Dermis microvascular lymphatic vessel endothelial cell (primary cell): ENCODE data around the gene RBM17. TPM values are rescaled to one million over a fixed set of nuclear protein-coding genes. Genes with fewer than 3 reads are reported as not detected.
A peak's percentile ranks its signal among the peaks of the same experiment; 100 is the strongest.
"Not testable (repeated sequence)": the region's sequence is repeated elsewhere in the genome, so short reads cannot be mapped to it uniquely, and the experiment has no call there.

Experiments
- DNase-seq, 2 donors: peaks; one replicate each; pipeline versions ENCODE4 v3.0.0 to v3.0.0-alpha.2; 2010; ENCODE audit warnings: low read depth in 2 of 2
- total RNA-seq: library from RNA; depleted of rRNA; stranded (reverse); fragments of >200 nt; gene quantifications from 2 replicates; pipeline ENCODE4 v1.2.1, GENCODE V29; 2014

The RBM17 gene
- total RNA-seq, 1 donor from 2014 or later = 25.9 TPM

DNA sequence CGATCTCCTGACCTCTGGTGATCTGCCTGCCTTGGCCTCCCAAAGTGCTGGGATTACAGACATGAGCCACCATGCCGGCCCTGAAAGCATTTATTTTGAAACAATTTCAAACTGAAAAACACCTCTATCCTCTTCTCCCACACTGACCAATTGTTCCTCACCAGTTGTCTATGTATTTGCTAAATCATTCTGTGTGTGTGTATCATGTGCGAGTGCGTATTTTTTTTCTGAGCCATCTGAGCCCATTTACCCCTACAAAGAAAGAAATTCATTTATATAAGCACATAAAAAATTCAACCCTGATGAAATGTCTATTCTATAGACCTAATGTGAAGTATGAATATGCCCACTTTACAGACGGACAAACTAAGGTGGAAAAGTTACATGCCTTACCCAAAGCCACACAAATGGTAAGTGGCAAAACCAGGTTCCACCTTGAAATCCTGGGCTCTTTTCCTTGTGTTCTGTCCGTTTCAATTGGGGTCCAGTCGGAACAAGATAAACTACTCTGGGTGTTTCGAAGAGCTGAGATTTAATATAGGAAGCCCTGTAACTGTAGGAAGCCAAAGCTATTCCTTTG is 46.8 kb downstream of the RBM17 start:
- DNase-seq = no peak

DNA sequence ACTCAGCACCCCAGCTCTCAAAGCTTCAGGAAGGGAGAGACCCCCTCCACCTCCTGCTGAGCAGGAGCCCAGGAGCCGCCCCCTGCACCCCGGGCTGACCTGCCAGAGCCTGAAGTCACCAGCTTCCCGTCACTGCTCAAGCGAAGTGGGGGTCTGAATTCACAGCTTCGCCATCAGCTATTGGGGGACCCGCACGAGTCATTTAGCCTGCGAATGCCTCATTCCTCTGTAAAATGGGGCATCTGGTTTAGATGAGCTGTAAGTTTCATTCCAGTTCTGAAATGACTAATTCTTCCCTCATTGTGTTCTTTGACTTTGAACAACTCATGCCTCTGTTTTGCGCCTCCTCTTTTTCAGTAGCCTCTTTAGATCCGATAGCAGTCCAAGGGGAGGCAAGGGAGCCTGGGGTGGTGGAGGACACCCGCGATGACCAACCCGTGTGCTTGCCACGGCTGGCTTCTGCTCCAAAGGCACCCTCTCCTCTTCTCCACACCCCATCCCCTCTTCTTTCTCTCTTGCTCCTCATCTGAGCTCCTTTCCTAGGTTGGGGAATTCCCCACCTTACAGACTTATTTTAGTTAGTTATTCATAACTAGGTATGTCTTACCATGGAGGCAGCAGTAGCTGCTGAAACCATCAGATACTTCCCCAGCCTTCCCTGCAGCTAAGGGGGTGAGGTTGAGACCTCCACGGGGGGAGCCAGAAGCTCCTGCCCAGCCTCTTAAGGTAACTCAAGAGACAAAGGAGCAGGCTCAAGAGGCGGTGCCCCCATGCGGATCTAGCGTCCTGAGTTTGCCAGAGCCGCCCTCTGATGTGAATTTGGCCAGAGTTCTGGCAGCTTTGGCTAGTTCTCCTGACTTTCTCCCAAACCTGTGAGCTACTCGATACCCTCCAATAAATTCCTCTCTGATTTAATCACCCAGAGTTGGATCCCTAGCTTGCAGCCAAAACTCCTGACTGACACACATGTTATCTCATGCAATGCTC is 47.7 kb downstream of the RBM17 start:
- DNase-seq = peak in 1 of 2 donors; percentile 50

DNA sequence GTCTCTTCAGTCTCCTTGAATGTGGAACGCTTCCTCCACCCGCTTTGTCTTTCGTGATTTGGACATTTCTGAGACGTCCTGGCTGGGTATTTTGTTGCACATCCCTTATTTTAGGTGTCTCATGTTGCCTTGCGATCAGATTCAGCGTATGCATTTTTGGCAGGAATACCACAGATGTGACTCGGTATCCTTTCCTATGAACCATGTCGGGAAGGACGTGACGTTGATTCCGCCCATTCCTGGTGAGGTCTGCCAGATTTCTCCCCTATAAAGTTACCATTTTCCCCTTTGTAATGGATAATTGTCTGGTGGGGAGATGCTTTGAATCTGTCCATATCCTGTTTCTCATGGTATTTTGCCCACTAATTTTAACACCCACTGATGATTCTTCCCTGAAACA is 49.6 kb downstream of the RBM17 start:
- DNase-seq = peak; percentile 85 to 94

GRCh38 chr10:6139470-6139869 is 50.6 kb downstream of the RBM17 start:
- no peak for DNase-seq

DNA sequence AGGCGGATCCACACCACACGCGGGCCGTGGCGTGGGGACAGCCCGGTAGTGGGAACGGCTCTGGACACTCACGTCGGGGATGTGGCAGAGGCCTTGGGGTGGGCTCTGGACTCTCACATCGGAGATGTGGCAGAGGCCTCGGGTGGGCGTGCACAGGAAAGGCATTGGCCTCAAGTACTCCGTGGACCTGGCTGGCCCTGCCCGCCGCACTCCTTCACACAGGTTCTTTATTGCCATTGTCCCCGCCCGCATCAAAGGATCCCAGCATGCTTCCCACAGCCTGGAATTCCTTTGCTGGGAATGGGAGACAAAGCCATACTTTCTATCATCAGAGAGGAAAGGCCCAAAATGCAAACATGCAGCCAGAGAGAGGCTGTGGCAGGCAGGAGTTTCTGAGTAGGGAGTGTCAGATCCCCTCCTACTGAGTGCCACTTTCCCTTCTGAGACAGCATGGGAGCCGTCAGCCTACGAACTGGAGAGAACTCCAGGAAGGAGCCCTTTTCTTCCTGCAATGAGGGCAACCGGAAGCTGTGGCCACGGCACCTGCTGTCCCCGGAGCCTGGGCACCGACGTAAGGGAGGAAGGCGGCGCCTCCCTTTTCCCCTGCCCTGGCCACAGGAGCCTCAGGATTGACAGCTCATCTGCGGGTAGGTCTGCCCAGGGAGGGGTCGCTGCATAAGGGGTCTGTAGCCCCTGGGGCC is 51.5 kb downstream of the RBM17 start:
- DNase-seq = peak in 1 of 2 donors; percentile 35

DNA sequence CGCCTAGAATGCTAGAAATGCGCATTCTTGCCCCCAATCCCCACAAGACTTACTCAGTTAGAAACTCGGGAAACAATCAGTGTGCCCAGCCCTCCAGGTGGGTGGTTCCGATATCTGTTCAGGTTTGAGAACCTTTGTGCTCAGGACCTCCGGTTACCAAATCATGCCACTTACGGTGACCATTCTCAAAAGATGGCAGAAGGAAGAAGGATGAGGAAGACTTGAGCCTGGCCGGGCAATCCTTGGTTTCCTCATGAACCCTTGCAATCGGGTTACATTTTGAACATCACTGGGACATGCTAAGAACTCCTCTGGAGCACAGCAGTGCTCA is 52.1 kb downstream of the RBM17 start:
- DNase-seq = no peak

DNA sequence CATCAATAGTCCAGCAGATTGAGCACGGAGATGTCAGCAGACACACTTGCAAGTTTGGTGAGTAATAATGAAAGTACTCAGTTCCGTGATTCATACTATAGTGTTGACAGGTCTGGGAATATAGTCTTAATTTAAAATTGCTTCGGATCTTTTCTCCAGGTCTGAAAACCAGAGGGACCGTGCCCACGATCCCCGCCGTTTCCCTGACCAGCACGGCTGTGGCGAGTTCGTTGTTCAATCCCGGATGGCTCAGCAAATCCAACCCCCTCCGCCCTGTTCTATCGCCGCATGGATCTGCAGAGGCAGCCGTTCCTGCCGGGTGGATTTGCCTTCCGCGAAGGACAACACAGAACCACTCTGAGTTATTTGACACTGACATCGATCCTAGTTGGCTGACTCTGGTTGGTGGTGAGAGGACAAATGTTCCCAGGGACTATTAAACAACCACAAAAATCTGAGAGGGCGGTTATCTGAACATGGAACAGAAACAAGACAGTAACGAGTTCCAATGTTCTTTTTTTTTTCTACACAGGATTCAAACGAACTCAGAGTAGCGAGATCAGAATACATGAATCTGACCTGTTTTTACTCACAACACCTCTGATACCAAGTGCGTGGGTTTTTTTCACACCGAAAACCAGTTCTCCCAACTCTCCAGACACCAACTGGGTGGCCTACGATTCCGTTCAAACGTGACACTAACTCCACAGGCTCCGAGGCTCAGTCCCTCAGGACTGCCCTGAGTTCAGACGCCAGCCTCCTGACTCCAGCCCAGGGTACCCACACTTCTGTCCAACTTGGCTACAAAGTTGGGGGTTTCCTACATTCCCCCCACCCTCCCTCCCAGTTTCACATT is 52.7 kb downstream of the RBM17 start:
- peak in 1 of 2 donors; percentile 58 for DNase-seq

- DNase-seq = not testable (repeated sequence)
Observed at GRCh38 chr10:6142186-6142585, 53.4 kb downstream of the RBM17 start.

DNA sequence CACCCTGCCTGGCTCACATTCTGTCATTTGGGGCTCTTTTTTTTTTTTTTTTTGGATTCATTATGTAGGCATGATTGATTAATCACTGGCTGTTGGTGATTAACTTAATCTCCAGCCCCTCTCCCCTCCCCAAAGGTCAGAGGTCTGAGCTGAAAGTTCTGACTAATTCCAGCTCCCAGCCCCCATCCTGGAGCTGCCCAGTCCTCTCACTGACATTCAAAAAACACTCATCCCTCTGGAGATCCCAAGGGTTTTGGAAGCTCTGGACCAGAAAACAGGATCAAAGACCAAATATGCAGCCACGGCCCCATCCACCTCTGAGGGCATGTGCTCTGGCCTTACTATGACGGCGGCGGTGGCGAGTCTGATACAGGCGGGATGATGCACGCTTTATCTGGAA is 53.8 kb downstream of the RBM17 start:
- DNase-seq = no peak

DNA sequence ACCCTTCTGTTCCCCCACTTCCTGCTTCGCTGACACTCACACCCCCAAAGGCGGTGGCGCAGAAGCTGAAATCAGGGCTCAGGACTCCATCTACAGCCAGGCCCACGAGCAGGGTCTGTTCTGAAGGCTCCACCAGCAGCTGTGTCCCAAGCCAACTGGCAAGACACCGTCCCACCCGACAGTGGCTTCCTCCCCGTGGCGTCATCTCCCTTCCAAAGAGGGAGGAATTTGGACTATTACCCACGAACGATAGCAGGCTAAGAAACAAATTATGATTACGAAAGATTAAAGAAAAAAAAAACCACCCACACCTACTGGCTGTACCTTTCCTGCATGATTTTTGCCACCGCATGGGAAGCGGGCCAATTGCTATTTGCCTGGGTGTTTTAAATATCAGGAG is 54.3 kb downstream of the RBM17 start:
- no peak for DNase-seq

DNA sequence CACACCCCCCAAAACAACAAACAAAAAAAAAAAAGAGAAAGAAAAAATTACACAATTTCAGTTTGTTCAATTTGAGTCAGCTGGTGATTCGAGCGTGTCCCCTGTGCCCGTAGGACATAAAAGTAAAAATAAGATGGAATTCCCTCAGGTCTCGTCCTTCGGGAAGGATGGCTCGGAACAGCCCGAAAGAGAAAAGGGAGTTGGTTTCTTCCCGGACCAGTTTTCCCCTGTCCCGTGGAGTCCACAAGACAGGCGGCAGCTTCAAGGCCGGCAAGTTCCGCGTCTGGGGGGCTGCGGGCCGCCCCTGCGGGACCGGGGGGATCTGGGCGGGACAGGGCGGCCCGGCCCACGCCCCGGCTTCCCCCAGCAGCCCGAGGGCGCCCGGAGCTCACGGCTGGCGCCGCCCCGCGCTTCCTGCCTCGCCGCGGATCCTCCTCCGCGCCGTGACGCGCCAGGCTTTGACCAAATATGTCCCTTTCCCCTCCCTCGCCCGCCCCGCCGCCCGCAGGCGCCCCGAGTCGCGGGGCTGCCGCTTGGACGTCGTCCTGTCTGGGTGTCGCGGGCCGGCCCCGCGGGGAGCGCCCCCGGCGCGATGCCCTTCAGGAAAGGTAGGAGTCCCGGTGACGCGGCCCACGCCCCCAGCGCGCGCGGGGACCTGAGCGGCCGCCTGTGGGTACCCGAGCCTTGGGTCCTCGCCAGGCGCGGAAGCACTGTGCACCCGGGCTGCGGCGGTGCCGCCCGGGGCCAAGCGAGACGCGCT is 55.8 kb downstream of the RBM17 start:
- peak; percentile 75 to 89 for DNase-seq

DNA sequence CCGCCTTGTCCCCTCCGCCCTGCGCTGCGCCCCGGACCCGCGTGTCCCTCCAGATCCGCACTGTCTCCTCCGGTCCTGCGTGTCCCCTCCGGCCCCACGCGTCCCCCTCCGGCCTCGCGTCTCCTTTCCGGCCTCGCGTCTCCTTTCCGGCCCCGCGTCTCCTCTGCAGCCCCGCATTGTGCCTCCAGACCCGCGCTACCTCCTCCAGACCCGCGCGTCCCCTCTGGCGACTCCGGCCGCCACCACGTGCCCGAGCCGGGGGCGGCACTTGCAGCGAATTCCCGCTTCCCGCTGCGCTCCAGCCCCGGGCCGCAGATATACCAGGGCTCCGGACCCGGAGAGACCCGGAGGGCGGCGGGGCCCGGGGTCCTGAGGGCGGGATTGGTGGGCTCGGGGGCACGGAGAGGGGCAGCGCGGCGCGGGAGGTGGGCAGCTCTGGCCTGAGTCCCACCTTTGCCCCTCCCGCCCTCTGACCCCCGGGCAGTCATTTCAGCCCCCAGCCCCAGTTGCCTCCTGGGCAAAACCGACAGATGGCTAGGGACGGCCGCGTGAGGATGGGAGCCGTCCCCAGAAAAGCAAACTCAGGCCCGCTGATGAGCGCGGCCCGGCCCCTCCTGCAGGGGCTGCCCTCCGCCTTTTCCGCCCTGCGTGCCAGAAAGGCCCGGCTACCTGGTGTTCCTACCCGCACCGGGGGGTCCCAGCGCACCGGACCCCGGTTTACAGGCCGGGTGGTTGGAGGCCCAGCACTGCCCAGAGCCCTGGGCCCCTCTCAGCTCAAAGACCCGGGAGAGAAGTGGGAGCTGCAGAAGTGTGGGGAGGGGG is 56.5 kb downstream of the RBM17 start:
- no peak for DNase-seq

DNA sequence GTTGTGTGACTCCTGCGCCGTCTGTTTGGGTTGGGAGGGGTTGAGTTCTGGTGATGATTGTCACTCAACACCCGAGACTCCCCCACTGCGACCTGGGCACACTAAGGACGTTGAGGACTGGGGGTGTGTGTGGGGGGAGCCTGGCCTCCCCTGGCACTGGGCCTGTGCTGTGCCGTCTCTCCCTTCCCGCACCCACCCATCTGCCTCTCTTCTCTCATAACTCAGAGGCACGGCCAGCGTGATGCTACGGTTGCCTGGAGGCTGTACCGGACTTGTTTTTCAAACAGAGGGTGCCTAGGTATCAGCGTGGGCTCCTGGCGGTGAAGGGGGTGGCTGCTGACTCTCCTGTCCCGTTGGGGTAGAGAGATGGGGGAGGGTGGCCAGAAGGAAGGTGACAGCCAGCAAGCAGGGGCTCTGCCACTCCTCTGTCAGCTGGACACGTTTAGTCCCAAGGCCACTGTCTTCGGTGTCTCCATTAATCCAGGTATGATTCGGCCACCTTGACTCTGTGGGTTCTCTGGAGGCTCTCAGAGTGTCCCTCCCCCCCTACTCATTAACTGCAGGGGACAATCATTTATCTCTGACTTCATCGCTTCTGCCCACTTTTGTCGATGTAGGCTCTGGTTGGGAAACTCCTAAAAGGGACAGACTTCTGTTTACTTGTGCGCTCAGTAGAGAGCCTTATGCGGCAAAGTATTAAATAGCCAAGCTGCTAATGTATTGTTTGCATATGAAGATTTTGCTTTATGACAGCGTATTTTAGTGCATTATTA is 57.4 kb downstream of the RBM17 start:
- DNase-seq = no peak

DNA sequence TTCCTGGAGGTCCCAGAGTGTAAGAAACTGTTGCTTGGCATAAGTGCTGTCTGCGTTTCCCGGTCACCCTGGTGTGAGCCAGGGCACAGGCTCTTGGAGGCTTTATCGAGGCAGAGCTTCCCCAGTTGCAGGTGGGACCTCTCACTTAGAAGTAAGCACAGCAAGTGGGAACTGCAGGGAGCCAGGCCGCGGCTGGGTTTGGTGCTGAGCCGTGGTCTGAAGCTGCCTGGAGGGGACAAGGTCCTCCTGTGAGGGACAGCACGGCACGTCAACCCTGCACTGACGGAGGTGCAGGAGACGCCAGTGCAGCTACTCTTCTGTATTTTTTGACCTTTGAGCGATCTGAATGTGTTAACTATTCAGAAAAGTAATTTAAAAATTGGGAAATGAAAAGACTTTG is 58.1 kb downstream of the RBM17 start:
- no peak for DNase-seq

DNA sequence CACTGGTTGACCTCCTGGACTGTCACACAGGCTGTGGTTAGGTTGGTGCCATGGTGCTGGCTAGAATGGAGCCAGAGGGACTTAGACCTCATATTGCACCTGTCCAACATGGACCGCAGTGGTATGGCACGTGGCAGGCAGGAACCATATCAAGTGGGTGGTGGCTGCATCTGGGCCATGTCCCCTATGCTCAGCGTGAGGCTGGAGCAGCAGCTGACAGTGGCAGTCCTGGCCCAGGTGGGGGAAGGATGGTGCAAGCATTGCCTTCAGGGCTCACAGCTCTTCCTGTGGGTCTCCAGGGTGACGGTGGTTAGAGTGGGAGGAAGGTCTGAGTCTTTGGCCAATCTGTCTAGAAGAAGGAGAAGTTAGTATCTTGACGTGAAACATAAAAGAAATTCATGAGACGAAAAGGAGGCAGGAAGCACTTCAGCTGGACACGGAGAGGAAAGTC is 59.4 kb downstream of the RBM17 start:
- DNase-seq = no peak

DNA sequence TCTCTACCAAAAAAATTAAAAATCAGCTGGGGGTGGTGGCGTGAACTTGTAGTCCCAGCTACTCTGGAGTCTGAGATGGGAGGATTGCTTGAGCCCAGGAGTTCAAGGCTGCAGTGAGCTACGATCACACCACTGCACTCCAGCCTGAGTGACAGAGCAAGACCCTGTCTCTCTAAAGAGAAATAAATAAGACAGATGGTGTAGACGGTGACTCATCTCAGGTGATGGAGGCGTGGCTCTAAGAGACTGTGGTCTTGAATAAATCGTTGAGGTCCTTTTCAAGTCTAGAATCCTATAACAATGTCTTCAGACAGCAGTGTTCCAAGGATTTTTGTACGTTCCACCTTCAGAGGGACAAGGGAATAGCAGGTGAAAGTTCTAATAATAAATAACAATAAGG is 60.1 kb downstream of the RBM17 start:
- no peak for DNase-seq

- DNase-seq = peak in 1 of 2 donors; percentile 71
Observed at GRCh38 chr10:6151087-6151977, 62.5 kb downstream of the RBM17 start.

DNA sequence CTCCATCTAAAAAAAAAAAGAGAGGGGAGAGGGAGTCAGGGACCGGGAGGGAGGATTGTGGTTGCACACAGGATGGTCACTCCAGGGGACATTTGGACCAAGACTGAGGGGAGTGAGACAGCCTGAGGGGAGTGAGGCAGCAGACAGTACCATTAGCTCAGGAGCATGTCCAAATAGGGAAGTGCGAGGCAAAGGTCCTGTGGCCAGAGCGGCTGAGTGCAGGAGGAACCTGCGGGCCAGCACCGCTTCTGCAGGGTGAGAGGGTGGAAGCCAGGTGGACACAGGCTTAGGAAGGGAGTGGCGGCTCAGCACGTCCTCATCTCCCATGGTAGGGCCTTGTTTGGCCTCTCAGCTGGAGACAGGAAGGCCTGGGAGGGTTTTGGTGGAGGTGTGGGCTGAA is 65.0 kb downstream of the RBM17 start:
- DNase-seq = no peak
